ENCODE data around the gene SORCS3. TPM values are rescaled to one million over a fixed set of nuclear protein-coding genes. Genes with fewer than 3 reads are reported as not detected.

Gene SORCS3
- total RNA-seq, 1 experiment from 2014 or later = 0.94 TPM

DNA sequence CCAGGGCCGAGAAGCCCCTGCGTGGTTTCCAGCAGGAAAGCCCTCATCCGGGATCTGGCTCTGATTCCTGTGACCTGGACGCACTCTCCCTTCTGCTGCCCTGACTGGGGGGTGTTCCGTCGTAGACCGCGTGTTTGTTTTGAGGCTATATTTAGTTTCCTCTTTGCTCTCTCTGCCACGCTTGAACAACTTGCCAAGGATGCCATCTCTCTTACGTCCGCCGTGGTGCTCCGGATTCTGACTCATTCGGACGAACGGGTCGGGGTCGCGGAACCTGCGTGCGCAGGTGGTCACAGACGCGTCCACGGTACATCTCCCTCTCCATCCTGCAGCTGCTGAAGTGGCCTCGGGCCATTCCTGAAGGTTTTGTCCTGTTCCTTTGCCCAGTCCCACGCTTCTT lies 10.4 kb upstream of the SORCS3 start (continued):
- no peak for TF ChIP-seq MYBL2 (CRISPR knock-in tag; IDR thresholded peaks at IDR 0.05)
- no peak for TF ChIP-seq TEAD1 (CRISPR knock-in tag; IDR thresholded peaks at IDR 0.05)
- TF ChIP-seq, protein P1, sequence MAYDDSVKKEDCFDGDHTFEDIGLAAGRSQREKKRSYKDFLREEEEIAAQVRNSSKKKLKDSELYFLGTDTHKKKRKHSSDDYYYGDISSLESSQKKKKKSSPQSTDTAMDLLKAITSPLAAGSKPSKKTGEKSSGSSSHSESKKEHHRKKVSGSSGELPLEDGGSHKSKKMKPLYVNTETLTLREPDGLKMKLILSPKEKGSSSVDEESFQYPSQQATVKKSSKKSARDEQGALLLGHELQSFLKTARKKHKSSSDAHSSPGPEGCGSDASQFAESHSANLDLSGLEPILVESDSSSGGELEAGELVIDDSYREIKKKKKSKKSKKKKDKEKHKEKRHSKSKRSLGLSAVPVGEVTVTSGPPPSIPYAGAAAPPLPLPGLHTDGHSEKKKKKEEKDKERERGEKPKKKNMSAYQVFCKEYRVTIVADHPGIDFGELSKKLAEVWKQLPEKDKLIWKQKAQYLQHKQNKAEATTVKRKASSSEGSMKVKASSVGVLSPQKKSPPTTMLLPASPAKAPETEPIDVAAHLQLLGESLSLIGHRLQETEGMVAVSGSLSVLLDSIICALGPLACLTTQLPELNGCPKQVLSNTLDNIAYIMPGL (CRISPR knock-in tag; IDR thresholded peaks at IDR 0.05) = no peak

DNA sequence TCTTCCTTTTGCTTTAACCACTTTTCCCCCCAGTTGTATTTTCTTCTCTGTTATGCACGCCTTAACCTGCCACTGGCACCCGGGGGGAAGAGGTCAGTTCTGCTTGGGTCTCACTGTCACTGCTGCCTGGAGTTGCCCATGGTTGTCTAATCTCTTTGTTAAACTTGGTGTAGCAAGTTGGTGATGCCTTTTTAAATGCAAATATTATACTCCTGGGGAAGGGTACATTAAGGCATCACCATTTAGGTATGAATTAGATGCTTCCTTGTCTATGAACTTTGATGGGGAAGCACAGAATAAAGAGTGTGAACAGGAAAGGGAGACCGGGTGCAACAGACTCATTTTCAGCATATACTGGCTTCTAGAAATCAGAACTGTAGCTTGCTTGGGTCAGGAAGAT lies 9.1 kb upstream of the SORCS3 start:
- CTCF ChIA-PET = interaction anchor here (1.6 kb wide), 1 partner anchor 9 kb away, joined by 4 read pairs; no protein-coding TSS in a partner anchor
- Mint-ChIP-seq H3K4me1 (no peaks in the 10 kb centered on the region), H3K27me3 (ENCODE audit: low read depth) (peaks cover 25% of the 10 kb centered on the region), H3K36me3 (no peaks in the 10 kb centered on the region), H3K9me3 (no peaks in the 10 kb centered on the region), H3K4me3 (no peak overlapping the region), H3K27ac (no peak overlapping the region)
- ATAC-seq (no peak), DNase-seq (ENCODE audit: low spot score) (no peak)
- POLR2A ChIA-PET = no interaction called here
- TF ChIP-seq EMX1 (CRISPR knock-in tag; IDR thresholded peaks at IDR 0.05) = no peak
- no peak for TF ChIP-seq ZNF232 (CRISPR knock-in tag; IDR thresholded peaks at IDR 0.05)
- no peak for TF ChIP-seq GRHL2 (CRISPR knock-in tag; IDR thresholded peaks at IDR 0.05; ENCODE audit: insufficient replicate concordance, severe bottlenecking)
- no peak for TF ChIP-seq TEAD1 (CRISPR knock-in tag; IDR thresholded peaks at IDR 0.05)
- TF ChIP-seq, protein P2, sequence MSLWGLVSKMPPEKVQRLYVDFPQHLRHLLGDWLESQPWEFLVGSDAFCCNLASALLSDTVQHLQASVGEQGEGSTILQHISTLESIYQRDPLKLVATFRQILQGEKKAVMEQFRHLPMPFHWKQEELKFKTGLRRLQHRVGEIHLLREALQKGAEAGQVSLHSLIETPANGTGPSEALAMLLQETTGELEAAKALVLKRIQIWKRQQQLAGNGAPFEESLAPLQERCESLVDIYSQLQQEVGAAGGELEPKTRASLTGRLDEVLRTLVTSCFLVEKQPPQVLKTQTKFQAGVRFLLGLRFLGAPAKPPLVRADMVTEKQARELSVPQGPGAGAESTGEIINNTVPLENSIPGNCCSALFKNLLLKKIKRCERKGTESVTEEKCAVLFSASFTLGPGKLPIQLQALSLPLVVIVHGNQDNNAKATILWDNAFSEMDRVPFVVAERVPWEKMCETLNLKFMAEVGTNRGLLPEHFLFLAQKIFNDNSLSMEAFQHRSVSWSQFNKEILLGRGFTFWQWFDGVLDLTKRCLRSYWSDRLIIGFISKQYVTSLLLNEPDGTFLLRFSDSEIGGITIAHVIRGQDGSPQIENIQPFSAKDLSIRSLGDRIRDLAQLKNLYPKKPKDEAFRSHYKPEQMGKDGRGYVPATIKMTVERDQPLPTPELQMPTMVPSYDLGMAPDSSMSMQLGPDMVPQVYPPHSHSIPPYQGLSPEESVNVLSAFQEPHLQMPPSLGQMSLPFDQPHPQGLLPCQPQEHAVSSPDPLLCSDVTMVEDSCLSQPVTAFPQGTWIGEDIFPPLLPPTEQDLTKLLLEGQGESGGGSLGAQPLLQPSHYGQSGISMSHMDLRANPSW (CRISPR knock-in tag; conservative IDR thresholded peaks at IDR 0.05; ENCODE audit: low read depth) = no peak
- TF ChIP-seq SMAD3 (CRISPR knock-in tag; IDR thresholded peaks at IDR 0.05; ENCODE audit: borderline replicate concordance) = no peak
- TF ChIP-seq, protein P3, sequence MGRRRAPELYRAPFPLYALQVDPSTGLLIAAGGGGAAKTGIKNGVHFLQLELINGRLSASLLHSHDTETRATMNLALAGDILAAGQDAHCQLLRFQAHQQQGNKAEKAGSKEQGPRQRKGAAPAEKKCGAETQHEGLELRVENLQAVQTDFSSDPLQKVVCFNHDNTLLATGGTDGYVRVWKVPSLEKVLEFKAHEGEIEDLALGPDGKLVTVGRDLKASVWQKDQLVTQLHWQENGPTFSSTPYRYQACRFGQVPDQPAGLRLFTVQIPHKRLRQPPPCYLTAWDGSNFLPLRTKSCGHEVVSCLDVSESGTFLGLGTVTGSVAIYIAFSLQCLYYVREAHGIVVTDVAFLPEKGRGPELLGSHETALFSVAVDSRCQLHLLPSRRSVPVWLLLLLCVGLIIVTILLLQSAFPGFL (CRISPR knock-in tag; IDR thresholded peaks at IDR 0.05; ENCODE audit: borderline replicate concordance) = no peak
- TF ChIP-seq, protein P1 (CRISPR knock-in tag; IDR thresholded peaks at IDR 0.05) = no peak
- TF ChIP-seq, protein P4, sequence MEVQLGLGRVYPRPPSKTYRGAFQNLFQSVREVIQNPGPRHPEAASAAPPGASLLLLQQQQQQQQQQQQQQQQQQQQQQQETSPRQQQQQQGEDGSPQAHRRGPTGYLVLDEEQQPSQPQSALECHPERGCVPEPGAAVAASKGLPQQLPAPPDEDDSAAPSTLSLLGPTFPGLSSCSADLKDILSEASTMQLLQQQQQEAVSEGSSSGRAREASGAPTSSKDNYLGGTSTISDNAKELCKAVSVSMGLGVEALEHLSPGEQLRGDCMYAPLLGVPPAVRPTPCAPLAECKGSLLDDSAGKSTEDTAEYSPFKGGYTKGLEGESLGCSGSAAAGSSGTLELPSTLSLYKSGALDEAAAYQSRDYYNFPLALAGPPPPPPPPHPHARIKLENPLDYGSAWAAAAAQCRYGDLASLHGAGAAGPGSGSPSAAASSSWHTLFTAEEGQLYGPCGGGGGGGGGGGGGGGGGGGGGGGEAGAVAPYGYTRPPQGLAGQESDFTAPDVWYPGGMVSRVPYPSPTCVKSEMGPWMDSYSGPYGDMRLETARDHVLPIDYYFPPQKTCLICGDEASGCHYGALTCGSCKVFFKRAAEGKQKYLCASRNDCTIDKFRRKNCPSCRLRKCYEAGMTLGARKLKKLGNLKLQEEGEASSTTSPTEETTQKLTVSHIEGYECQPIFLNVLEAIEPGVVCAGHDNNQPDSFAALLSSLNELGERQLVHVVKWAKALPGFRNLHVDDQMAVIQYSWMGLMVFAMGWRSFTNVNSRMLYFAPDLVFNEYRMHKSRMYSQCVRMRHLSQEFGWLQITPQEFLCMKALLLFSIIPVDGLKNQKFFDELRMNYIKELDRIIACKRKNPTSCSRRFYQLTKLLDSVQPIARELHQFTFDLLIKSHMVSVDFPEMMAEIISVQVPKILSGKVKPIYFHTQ (CRISPR knock-in tag; IDR thresholded peaks at IDR 0.05) = no peak
- no peak for TF ChIP-seq RORB (CRISPR knock-in tag; IDR thresholded peaks at IDR 0.05)
- no peak for TF ChIP-seq NR2C2 (CRISPR knock-in tag; IDR thresholded peaks at IDR 0.05)
- TF ChIP-seq, protein P5, sequence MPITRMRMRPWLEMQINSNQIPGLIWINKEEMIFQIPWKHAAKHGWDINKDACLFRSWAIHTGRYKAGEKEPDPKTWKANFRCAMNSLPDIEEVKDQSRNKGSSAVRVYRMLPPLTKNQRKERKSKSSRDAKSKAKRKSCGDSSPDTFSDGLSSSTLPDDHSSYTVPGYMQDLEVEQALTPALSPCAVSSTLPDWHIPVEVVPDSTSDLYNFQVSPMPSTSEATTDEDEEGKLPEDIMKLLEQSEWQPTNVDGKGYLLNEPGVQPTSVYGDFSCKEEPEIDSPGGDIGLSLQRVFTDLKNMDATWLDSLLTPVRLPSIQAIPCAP (CRISPR knock-in tag; IDR thresholded peaks at IDR 0.05) = no peak
- TF ChIP-seq, protein P6, sequence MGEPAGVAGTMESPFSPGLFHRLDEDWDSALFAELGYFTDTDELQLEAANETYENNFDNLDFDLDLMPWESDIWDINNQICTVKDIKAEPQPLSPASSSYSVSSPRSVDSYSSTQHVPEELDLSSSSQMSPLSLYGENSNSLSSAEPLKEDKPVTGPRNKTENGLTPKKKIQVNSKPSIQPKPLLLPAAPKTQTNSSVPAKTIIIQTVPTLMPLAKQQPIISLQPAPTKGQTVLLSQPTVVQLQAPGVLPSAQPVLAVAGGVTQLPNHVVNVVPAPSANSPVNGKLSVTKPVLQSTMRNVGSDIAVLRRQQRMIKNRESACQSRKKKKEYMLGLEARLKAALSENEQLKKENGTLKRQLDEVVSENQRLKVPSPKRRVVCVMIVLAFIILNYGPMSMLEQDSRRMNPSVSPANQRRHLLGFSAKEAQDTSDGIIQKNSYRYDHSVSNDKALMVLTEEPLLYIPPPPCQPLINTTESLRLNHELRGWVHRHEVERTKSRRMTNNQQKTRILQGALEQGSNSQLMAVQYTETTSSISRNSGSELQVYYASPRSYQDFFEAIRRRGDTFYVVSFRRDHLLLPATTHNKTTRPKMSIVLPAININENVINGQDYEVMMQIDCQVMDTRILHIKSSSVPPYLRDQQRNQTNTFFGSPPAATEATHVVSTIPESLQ (CRISPR knock-in tag; IDR thresholded peaks at IDR 0.05) = no peak
- TF ChIP-seq, protein P7, sequence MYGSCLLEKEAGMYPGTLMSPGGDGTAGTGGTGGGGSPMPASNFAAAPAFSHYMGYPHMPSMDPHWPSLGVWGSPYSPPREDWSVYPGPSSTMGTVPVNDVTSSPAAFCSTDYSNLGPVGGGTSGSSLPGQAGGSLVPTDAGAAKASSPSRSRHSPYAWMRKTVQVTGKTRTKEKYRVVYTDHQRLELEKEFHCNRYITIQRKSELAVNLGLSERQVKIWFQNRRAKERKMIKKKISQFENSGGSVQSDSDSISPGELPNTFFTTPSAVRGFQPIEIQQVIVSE (CRISPR knock-in tag; IDR thresholded peaks at IDR 0.05; ENCODE audit: borderline replicate concordance) = no peak
- no peak for TF ChIP-seq NFATC4 (CRISPR knock-in tag; IDR thresholded peaks at IDR 0.05)
- TF ChIP-seq, protein P8, sequence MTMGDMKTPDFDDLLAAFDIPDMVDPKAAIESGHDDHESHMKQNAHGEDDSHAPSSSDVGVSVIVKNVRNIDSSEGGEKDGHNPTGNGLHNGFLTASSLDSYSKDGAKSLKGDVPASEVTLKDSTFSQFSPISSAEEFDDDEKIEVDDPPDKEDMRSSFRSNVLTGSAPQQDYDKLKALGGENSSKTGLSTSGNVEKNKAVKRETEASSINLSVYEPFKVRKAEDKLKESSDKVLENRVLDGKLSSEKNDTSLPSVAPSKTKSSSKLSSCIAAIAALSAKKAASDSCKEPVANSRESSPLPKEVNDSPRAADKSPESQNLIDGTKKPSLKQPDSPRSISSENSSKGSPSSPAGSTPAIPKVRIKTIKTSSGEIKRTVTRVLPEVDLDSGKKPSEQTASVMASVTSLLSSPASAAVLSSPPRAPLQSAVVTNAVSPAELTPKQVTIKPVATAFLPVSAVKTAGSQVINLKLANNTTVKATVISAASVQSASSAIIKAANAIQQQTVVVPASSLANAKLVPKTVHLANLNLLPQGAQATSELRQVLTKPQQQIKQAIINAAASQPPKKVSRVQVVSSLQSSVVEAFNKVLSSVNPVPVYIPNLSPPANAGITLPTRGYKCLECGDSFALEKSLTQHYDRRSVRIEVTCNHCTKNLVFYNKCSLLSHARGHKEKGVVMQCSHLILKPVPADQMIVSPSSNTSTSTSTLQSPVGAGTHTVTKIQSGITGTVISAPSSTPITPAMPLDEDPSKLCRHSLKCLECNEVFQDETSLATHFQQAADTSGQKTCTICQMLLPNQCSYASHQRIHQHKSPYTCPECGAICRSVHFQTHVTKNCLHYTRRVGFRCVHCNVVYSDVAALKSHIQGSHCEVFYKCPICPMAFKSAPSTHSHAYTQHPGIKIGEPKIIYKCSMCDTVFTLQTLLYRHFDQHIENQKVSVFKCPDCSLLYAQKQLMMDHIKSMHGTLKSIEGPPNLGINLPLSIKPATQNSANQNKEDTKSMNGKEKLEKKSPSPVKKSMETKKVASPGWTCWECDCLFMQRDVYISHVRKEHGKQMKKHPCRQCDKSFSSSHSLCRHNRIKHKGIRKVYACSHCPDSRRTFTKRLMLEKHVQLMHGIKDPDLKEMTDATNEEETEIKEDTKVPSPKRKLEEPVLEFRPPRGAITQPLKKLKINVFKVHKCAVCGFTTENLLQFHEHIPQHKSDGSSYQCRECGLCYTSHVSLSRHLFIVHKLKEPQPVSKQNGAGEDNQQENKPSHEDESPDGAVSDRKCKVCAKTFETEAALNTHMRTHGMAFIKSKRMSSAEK (CRISPR knock-in tag; IDR thresholded peaks at IDR 0.05; ENCODE audit: borderline replicate concordance) = no peak

All from WTC11 (cell line).